ENCODE results near the gene PLXNA2. TPM values are rescaled to one million over a fixed set of nuclear protein-coding genes. Genes with fewer than 3 reads are reported as not detected.

Gene PLXNA2
- total and polyA plus RNA-seq, 2 donors (not counting 3 experiments of a cell fraction or from before 2014, with no cell fraction given): 42.6 to 229 TPM

GRCh38 chr1:208080396-208081286 lies 163.5 kb downstream of the PLXNA2 start:
- Histone ChIP-seq H3K36me3 (ENCODE audit: control insufficient read depth in 2 of 2, extremely low read depth in 1 of 2, insufficient read depth in 2 of 2, low read length in 2 of 2) (peaks cover 22 to 42% of the 10 kb centered on the region in 2 experiments), H2AFZ (ENCODE audit: low read depth, low read length) (no peak overlapping the region), H3K79me2 (ENCODE audit: control insufficient read depth, insufficient read depth, low read length) (no peaks in the 10 kb centered on the region), H3K4me1 (ENCODE audit: control insufficient read depth, extremely low read depth, insufficient read depth, low read length) (no peaks in the 10 kb centered on the region), H3K27ac (ENCODE audit: insufficient read depth, low read depth, low read length) (no peak overlapping the region), H4K20me1 (replicated peaks; ENCODE audit: control insufficient read depth, extremely low read depth, insufficient read depth, low read length) (no peaks in the 10 kb centered on the region), H3K27me3 (ENCODE audit: control insufficient read depth in 2 of 2, insufficient read depth in 2 of 2, low read length in 2 of 2) (no peaks in the 10 kb centered on the region), H3K4me3 (replicated peaks in 1 of 3; ENCODE audit: insufficient read depth in 1 of 3, low read depth in 1 of 3, low read length in 3 of 3) (no peak overlapping the region), H3K9me1 (replicated peaks; ENCODE audit: control insufficient read depth, extremely low read depth, insufficient read depth, low read length) (no peaks in the 10 kb centered on the region), H3K9ac (replicated peaks; ENCODE audit: extremely low read depth, insufficient read depth, low read length) (no peak overlapping the region), H3K4me2 (ENCODE audit: insufficient read depth, low read length) (no peak overlapping the region), H3K9me3 (replicated peaks; ENCODE audit: control insufficient read depth, insufficient read depth, low read length) (no peaks in the 10 kb centered on the region)
- dilution Hi-C loops (cut with MboI; ENCODE audit: extremely low pct_ligation_motif_present, low sequenced_read_pairs) (no loop called here), intact Hi-C loops (cut with micrococcal nuclease) (no loop called here)
- ChIA-PET CTCF (interaction anchor here (0.9 to 2.9 kb wide), 7 partner anchors 9 to 165 kb away, joined by 3 to 9 read pairs (median 4); no protein-coding TSS in a partner anchor), POLR2A (no interaction called here)
- BruUV-seq (replicated peaks): no TSS peak
- TF ChIP-seq GATA2 (IDR thresholded peaks at IDR 0.05; ENCODE audit: insufficient read depth, insufficient read length, low read depth, low read length) (no peak), POLR2A (IDR thresholded peaks at IDR 0.05; ENCODE audit: low read depth, low read length) (peak; percentile 35), FOS (IDR thresholded peaks at IDR 0.05; ENCODE audit: borderline replicate concordance, insufficient read depth, low read length) (no peak), POLR2AphosphoS5 (IDR thresholded peaks at IDR 0.05; ENCODE audit: insufficient read depth, low read depth, low read length) (no peak), JUN (IDR thresholded peaks at IDR 0.05; ENCODE audit: borderline replicate concordance, insufficient read depth, insufficient read length, low read depth) (no peak), MYC (IDR thresholded peaks at IDR 0.05; ENCODE audit: low read depth, low read length) (no peak), MAX (IDR thresholded peaks at IDR 0.05; ENCODE audit: insufficient read depth, insufficient read length) (no peak)
- FAIRE-seq: no peak
- no peak for DNase-seq (ENCODE audit: low read depth, low spot score)
